Measurements from ENCODE around the gene RGN.
"Not testable (repeated sequence)": the region's sequence is repeated elsewhere in the genome, so short reads cannot be mapped to it uniquely, and the experiment has no call there.

The RGN gene

DNA sequence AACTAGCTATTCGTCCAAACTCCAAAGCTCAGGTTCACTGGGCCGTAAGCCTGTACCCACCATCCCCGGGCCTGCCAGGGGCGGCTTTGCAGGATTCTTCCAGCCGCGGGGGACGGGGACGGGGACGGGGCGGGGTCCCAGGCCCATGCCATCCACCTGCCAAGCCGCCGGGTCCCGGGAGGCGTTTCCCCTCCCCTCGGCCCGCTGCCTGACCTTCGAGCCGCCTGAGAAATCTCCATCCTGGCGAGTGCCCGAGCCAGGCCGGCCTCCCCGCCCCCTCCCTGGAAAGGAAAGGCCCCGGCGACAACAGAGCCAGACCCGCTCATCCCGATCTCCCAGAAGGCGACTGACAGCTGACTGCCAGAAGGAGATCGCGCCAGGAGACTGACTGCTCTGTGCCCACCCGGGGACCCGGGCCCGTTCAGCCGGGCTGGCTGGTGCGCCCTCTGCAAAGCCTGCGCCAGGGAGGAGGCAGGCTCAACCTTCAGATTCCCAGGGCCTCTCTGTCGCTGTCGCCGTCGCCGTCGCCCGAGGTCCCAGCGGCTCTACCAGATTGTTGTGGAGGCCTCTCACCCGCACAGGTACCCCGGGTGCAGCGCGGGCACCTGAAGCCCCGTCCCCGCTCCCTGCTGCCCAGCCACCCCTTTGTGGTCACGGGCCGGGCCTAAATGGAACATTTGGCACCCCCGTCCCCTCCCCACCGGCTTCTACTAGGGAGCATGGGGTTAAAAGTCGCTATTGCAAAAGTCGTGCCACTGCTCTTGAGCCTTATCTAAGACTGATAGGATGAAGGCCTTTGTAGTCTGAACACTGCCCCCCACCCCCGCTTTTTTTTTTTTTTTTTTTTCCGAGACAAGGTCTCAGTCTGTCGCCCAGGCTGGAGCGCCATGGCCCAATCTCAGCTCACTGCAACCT is at the start of gene RGN:
Gene RGN, plus strand, starts transcription at position 315 of the 915 bp plus-strand sequence. CDS start 2,702 bp downstream, outside the sequence.
- no peak for DNase-seq (ENCODE audit: low read depth)

DNA sequence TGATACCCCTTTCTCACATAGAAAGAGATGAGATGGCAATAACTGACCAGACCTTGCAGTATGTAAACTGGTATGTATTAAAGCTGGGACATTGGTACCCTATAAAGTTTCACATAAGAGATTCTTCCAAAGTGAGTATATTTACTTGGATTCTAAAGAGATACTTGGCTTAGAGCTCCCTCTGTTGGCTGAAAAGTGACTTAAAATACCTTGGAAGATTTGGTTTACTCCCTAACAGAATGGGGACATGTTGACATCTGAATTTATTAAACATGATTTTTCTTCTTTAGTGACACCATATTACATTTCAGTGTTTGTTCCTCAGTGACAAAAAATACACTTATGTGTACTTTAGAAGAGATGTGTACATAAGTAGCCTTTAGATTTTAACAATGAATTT is 47.9 kb upstream of the RGN start:
- no peak for DNase-seq (ENCODE audit: low read depth)

DNA sequence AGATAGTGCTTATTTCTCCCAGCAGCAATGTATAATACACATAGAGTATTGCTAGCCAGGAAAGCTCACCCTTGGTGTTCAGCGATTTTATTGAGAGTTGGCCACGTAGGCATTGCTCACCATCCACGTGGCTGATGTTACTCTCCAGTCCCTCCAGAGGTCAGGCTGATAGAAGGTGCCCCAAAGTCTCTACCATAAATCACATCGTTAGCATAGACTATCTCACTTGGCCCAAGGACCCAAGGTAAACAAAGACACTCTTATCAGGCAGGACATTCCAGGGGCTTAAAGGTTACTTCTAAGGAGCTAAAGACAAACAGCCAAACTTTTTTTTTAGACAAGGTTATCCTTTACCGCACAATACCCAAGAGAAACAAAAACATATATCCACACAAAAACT is 30.3 kb upstream of the RGN start:
- DNase-seq (ENCODE audit: low read depth), result no peak

DNA sequence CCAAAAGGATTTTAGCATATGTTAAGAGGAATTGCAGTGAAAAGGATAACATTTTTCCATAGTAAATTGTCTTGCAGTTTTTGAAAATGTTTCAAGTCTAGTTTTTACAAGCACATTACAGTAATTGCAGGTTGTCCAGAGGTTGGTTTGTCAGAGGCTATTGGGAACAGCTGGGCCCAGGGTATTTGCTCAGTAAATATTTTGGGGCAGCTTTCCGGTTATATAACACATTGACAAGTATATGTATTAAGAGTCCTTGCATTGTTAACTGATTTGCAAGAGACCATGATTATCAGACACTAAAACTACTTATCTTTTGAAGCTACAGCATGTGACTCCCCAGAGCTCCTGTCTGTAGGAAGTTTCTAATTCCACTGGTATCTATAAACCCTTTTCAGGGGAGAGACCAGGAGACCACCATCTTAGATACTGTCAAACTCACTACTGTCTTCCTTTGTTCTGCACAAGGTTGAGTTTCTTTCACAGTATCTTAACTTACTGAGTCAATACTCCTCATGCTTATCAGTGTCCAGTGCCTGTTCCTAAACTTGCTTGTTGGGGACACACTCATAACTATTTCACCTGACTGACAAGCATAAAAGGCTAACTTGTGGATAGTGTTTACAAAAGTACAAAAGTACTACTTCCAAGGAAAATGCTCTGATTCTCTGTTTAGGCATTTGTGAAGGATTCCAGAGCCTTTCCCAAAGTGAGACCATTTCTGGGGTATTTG is 18.9 kb upstream of the RGN start:
- no peak for DNase-seq (ENCODE audit: low read depth)

DNA sequence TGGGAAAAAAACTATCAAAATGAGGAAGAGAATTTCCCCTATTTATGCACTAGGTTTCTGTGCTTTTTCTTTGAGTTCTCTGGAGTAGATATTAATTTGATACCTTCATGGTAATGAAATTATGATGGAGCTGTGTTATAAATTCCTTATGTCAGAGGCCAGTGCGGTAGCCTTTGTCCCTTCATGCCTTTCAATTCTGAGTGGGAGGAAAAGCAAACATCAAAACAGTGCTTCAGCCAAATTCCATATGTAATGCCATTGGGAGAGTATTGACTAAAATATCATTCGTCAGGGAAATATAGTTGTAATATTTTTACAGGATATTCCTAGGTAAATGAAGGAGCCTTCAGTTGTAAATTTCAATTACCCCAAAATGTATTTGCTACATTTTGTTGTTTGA is 17.5 kb upstream of the RGN start:
- DNase-seq (ENCODE audit: low read depth), result no peak

DNA sequence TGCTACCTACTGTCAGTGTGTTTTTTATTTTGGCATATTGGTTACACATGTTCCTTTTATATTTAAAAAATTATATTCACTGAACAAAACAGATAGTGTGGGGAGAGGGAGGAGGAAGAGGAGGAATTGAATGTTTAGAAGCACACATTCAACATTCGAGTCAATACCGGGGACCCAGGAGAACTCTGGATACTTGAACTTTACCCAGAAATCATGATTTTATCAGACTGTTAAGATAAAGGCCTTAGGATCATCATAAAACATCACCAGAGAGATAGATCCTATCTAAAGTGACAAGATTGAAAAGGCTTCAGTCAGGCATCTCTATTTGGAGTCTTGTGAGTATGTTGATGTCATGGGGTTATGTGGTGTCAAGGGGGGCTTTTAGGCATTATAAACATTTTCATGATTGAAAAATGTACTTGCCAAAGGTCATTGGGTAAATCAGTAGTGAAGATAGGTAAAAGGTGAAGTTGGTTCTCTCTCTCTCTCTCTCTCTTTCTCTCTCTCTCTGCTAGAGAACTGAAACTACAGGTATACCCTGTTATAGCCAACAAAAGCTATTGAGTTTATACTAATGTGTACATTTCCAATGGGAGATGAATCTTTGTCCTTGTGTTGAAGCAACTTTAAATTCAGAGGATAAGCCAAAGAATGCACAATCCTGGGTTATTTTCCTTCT is 16.9 kb upstream of the RGN start:
- DNase-seq (ENCODE audit: low read depth), result no peak

DNA sequence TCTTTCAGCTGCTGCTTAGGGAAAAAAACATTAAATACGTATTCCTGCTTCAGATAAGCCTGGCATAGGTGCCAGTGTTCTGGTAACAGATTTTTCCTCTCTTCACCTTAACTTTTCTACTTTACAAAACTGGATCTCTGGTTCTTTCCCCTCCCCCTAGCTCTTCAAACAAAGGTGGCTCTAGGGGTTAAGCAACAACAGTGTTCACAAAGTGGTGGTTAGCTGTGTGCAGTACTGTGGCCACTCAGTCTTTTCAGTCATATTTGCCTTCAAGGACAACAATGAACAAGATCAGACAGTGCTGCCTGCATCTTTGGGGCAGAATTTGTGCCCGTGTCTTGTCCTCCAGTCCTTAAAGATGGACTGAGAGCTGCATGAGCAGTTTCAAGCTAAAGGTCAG is 15.1 kb upstream of the RGN start:
- no peak for DNase-seq (ENCODE audit: low read depth)

DNA sequence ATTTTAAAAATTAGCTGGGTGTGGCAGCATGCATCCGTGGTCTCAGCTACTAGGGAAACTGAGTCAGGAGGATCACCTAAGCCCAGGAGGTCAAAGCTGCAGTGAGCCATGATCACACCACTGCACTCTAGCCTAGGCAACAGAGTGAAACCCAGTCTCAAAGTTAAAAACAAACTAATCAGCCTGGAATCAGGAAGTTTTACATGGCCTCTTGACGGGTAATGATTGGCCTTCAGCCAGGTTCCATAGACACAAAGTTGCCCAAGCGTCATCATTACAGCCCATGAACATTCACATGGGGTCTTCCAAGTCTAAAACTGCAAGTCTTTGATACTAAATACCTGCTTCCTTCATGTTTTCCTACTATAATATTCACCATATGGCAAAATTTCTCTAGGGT is 10.0 kb upstream of the RGN start:
- no peak for DNase-seq (ENCODE audit: low read depth)

DNA sequence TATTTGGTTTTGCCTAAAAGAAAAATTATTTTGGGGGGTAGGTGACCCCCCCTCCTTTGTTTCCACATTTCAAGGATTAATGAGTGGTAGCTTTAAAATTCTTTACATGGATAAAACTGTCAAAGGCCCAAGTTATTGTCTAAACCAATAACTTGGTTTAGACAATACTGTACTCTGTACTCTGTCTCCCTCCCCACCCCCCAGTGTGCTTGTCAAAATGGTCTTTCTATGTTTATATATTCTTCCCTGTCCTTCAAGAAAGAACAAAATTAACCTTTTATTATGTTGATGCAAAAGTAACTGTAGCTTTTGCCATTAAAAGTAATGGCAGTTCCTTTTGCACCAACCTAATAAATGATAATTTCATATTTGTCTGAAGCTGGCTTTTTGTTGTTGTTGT is 9.5 kb upstream of the RGN start:
- no peak for DNase-seq (ENCODE audit: low read depth)

DNA sequence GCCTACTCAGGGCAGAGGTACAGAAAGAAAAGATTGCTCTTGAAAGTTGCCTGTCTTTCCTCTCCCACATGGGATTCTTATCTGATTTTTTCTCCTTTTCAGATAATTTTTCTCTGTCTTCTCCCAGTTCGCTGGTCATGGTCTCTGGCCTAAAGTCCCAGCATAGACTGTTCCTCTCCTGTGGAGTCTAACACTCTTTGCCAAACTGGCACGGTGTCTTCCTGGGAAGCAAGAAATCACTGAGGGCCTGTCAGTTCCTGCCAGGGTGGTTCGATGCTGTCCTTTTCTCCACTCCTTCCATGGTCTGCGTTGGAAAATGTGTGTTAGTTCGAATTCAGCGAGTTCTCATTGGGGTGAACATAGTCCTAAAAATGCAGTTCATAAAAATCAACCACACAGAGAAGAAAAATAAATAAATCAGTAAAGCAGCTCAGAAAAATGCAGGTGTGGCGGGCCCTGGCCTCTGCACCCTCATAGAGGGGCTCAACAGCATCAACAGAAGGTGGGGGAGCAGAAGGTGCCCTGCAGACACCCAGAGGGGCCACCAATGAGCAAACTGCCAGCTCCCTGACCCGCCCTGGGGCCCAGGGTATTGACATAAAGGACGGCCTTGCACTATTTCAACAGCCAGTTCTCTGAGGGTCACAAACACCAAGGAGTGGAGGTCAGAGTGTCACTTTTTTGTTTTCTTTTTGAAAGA is 2.1 kb downstream of the RGN start:
- no peak for DNase-seq (ENCODE audit: low read depth)

DNA sequence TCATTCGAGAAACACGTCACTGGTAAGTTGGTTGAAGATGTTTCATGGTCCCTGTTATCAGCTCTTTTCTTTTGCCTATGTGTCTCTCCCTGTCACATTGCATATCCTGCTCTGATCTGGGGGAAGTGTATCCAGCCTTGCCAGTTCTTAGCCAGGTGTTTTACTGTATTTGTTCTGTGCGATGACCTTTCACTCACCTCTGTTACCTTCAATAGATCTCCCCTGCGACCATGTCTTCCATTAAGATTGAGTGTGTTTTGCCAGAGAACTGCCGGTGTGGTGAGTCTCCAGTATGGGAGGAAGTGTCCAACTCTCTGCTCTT is 2.6 kb downstream of the RGN start:
- no peak for DNase-seq (ENCODE audit: low read depth)

DNA sequence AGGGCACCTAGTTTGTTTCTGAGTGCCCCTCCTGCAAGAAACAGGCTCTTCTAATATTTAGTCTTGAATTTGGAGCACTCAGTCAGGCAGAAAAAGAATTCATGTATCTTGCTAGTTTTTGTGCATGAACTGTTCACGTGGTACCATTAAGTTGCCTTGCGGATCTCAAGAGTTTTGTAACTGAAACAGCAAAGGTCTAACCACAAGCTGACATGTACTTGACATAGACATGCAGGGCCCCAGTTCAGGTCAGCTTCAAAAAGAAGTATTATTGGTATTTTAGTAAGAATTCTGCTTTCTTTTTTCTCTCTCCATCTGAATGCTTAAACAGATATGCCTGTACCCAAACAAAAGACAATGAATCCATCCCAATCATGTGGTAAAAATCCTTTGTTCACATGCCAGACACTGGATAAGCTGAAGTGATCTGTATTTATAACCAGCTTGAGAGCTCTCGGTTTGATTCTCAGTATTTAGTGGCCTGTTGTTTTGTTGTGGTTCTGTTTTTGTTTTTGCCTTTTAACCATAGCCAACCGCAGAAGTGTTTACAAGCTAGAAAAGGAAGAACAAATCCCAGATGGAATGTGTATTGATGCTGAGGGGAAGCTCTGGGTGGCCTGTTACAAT is 13.0 kb downstream of the RGN start:
- DNase-seq (ENCODE audit: low read depth), result no peak

DNA sequence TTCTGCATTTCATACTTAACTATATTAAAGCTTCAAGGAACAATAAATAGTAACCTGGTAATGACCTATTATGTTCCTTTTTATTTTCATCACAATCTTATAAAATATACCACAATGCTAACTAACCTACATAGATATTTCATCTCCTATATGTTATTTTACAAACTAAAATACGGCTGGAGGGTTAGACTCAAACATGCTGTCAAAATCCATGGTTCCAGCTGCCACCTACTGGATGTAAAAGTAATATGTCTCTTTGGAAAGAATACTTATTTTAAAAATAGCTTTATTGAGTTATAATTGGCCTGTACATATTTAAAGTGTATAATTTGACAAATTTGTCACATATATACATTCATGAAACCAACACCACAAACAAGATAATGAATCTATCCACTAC is 15.0 kb downstream of the RGN start:
- peak; percentile 0 for DNase-seq (ENCODE audit: low read depth)

DNA sequence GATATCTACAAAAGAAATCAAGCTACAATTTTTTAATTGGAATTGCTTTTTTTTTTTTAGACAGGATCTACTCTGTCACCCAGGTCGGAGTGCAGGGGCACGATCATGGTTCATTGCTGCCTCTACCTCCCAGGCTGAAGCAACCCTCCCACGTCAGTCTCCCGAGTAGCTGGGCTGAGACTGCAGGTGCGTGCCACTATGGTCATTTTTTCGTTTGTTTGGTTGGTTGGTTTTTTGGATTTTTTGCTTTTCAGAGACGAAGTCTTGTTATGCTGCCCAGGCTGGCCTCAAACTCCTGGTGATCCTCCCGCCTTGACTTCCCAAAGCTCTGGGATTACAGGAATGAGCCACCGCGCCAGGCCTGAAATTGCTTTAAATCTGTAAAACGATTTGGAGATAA is 15.6 kb downstream of the RGN start:
- no peak for DNase-seq (ENCODE audit: low read depth)

DNA sequence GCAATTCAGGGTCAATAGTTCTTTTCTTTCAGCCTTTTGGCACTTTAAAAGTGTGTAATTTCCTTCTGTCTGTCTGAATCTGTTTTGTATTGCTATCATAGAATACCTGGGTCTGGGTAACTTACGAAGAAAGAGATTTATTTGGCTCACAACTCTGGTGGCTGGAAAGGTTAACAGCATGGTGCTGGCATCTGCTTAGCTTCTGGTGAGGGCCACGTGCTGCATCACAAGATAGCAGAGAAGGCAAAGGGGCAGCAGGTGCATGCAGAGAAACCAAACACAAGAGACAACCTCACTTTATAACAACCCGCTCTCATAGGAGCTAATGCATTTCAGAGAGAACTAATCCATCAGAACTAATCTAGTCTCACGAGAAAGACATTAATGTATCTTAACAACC is 18.8 kb downstream of the RGN start:
- DNase-seq (ENCODE audit: low read depth), result no peak

DNA sequence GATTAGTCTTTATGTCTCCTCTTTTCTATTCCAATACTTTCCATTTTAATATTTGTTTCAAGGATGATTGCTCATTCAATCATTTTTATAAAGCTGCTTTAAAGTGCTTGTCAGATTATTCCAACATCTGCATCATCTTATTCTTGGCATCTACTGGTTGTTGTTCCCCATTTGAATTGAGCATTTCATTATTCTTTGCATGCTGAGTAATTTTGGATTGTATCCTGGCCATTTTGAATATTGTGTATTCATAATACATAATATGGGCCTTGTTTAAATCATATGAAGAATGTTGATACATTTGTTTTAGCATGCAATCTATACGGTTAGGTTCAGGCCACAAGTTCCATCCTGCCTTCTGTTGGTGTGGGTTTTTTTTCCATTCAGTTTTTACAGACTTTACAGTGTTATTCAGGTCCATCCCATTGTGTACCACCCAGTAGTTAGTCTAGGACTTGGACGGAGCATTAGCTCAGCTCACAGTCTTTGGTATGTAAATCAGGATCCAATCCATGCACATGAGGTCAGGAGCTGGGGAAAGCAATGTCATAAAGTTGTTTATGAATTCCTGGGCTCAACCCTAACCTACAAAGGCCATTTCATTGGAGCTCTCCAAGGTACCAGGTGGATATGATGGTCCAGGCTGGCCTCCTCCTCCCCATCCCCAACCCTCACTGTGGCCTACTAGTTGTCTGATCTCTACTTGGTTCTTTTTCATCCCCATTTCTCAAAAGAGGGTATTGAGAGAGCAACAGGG is 20.3 kb downstream of the RGN start:
- no peak for DNase-seq (ENCODE audit: low read depth)

DNA sequence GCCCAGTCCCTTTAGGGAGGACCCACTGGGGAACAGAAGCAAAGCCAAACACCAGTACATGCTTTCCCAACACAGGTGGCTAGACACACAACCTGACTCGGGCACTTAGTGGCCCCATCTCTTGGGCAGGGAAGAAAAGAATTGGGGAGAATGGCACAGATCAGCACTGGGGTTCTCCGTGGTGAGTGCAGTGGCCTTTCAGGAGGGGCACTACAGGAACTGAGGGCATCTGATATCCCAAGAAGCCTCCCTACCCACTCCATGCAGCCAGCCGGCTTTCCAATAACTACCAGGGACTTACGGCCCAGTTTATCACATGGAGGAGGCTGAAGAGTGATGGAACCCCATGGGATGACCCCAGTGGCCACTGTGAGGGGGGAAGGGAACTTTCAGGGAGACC is 23.0 kb downstream of the RGN start:
- DNase-seq (ENCODE audit: low read depth), result no peak

DNA sequence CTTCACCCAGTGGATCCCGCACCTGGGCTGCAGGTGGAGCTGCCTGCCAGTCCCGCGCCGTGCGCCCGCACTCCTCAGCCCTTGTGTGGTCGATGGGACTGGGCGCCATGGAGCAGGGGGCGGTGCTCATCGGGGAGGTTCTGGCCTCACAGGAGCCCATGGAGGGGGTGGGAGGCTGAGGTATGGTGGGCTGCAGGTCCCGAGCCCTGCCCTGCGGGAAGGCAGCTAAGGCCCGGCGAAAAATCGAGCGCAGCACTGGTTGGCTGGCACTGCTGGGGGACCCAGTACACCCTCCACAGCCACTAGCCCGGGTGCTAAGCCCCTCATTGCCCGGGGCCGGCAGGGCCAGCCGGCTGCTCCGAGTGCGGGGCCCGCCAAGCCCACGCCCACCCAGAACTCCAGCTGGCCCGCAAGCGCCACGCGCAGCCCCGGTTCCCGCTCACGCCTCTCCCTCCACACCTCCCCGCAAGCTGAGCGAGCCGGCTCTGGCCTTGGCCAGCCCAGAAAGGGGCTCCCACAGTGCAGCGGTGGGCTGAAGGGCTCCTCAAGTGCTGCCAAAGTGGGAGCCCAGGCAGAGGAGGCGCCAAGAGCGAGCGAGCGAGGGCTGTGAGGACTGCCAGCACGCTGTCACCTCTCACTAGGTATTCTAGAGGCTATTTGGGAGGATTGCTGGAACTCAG is 32.8 kb downstream of the RGN start:
- DNase-seq (ENCODE audit: low read depth), result not testable (repeated sequence)

DNA sequence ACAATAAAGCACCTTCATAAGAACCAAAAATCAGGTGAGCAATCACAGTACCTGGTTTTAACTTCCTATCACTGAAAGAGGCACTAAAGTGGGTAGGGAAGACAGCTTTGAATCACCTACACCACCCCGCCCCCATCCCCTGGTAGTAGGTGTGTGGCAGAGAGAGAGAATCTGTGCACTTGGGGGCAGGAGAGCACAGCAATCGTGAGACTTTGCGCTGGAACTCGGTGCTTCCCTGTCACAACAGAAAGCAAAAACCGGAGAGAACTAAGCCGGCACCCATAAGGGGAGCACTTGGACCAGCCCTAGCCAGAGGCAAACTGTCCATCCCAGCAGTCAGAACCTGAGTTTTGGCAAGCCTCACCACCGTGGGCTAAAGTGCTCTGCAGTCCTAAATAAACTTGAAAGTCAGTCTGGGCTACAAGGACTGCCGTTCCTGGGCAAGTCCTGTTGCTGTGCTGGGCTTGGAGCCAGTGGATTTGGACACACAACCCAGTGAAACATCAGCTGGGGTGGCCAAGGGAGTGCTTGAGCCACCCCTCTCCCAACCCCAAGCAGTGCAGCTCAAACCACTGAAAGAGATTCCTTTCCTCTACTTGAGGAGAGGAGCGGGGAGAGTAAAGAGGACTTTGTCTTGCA is 34.2 kb downstream of the RGN start:
- no peak for DNase-seq (ENCODE audit: low read depth)

DNA sequence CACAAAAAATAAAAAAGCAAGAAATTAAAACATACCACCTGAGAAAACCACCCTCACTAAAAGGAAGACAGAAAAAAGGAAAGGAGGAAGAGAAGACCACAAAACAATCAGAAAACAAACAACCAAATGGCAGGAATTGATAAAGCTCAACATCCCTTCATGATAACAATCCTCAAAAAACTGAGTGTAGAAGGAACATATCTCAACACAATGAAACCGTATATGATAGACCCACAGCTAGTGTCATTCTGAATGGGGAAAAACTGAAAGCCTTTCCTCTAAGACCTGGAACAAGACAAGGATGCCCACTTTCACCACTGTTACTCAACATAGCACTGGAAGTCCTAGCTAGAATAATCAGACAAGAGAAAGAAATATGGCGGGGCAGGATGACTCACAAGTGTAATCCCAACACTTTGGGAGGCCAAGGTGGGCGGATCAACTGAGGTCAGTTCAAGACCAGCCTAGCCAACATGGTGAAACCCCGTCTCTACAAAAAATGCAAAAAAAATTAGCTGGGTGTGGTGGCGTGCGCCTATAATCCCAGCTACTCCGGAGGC is 38.4 kb downstream of the RGN start:
- DNase-seq (ENCODE audit: low read depth), result not testable (repeated sequence)
